LNCAP (cell line): Measurements from ENCODE around the gene SS18L1.

ENCODE experiments used
- TF ChIP-seq, protein P1 (sequence below): fragments of 450-650 bp; IDR thresholded peaks from 2 replicates; pipeline ENCODE4 v1.5.1; 2017; ENCODE audit warnings: mild to moderate bottlenecking

The SS18L1 gene

DNA sequence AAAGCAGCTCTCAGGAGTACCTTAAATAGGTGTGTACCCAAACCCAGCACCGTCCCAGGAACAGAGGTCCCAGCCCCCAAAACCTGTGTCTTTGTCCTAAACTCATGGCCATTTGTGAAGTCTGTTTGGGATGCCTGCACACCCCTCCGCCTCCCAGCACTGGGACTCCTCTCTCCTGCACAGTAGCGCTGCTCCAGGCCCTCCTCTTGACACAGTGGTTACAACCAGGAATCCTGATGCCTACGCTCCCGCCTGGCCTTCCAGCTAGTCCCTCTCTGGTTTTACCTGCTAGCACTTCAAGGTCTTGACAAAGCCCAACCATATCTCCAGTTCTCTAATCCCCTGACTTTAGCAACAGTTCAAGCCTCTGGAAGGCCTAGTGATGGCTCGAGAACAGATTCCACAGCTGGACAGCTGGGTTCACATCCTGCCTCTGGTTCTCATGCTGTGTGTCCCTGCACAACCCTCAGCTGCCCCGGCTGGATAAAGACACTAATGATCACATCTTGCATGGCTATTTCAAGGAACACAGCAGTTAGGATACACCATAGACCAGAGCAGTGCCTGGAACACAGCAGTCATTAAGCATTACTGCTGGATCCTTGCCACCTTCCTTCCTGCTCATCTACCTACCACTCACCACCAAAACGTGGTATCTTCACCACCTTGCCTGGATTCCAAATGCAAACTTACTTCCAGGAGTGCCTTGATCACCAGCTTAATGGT lies 5.9 kb upstream of the SS18L1 start:
- TF ChIP-seq, protein P1, sequence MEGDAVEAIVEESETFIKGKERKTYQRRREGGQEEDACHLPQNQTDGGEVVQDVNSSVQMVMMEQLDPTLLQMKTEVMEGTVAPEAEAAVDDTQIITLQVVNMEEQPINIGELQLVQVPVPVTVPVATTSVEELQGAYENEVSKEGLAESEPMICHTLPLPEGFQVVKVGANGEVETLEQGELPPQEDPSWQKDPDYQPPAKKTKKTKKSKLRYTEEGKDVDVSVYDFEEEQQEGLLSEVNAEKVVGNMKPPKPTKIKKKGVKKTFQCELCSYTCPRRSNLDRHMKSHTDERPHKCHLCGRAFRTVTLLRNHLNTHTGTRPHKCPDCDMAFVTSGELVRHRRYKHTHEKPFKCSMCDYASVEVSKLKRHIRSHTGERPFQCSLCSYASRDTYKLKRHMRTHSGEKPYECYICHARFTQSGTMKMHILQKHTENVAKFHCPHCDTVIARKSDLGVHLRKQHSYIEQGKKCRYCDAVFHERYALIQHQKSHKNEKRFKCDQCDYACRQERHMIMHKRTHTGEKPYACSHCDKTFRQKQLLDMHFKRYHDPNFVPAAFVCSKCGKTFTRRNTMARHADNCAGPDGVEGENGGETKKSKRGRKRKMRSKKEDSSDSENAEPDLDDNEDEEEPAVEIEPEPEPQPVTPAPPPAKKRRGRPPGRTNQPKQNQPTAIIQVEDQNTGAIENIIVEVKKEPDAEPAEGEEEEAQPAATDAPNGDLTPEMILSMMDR, result no peak

DNA sequence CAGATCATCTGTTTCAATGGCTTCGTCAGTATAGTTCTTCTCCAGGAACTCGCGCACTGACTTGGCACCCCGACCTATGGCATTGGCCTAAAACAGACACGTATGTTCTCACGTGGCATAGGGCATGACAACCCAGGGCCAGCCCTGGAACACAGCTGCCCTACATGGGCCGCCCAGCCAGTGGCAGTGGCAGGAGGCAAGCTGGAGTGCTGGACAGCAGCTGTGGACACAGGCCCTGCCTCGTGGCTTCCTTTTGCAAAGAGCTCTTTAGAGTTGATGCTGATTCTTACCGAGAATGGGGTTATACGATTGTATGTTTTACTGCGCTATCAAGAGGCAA lies 5.4 kb upstream of the SS18L1 start:
- TF ChIP-seq, protein P1, result no peak

DNA sequence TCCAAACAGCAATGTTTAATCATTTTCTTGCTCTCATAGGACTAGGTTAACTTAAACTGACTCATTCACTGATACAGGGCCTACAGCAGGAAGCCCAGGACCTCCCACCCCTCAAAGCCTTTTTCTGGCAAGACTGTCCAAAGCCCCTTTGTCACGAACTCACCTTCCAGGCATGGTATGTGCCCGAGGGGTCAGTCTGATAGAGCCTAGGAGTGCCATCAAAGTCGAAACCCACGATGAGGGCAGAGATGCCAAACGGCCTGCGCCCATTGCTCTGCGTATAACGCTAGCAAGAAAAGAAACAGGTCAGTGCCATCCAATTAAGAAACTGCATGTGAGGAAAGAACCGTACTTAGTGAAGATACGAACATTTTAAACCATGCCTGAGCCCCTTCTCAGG lies 4.7 kb upstream of the SS18L1 start:
- TF ChIP-seq, protein P1, result no peak

DNA sequence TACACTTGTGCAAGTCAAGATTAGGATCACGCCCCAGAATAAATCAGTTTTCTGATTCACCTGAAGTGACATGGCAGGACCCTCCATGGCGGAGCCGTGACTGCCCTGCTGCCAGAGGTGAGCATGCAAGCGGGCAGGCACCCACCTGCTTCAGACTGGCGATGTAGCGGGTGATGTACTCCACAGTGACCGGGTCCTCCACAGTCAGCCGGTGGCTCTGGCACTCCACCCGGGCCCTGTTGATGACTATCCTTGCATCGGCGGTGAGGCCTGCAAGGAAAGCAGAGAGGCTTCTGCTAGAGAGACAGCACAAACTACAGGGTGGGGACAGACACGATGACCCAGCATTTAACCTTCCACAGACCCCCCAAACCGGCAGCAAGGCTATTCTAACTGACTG lies 3.9 kb upstream of the SS18L1 start:
- TF ChIP-seq, protein P1, result no peak

DNA sequence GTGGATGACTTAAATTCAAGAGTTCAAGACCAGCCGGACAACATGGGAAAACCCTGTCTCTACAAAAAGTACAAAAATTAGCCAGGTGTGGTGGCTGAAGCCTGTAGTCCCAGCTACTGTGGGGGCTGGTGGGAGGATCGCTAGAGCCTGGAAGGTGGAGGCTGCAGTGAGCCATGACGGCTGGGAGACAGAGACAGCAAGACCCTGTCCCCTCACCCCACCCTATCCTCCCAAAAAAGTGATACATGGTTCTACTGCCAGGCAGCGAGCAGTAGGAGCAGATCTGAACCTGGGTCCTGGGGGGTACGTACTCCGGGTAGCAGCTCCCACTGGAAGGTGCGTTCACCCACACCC lies 2.5 kb upstream of the SS18L1 start:
- TF ChIP-seq, protein P1, result no peak

DNA sequence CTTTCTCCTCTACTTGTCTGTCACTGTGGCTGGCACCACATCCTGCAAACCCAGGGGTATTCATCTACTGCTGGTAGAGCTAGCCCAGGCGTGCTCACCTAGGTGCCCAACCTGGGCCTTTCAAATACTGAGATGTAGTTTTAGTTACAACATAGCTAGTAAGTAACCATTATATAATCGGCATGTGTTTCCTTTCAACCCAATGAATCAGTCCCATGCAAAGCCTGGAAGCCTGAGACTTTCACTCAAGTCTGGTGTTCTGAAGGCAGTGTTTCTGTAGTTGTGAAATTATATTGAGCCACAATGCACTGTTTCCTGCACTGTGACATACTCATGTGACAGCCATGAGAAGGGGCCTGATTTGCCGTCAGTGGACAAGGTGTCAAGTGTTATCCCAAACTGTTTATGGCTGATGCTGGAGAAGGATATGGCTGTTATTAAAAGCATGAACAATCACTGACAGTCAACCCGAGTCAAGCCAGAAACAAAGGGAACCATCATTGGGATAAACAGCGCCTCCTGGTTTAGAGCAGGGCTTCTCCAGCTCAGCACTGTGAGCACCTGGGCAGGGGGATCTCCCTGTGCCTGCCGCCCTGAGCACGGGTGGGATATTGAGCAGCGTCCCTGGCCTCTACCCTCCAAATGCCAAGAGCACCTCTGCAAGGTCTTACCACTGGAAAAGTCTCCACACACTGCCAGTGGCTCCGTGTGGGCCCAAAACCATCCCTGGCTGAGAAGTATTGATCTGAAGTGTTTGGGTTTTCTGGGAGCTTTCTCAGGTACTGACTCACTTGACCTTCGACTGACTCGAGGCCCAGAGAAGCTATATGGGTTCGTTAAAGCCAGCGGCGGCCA lies 1.9 kb upstream of the SS18L1 start:
- TF ChIP-seq, protein P1, result peak; percentile 56

DNA sequence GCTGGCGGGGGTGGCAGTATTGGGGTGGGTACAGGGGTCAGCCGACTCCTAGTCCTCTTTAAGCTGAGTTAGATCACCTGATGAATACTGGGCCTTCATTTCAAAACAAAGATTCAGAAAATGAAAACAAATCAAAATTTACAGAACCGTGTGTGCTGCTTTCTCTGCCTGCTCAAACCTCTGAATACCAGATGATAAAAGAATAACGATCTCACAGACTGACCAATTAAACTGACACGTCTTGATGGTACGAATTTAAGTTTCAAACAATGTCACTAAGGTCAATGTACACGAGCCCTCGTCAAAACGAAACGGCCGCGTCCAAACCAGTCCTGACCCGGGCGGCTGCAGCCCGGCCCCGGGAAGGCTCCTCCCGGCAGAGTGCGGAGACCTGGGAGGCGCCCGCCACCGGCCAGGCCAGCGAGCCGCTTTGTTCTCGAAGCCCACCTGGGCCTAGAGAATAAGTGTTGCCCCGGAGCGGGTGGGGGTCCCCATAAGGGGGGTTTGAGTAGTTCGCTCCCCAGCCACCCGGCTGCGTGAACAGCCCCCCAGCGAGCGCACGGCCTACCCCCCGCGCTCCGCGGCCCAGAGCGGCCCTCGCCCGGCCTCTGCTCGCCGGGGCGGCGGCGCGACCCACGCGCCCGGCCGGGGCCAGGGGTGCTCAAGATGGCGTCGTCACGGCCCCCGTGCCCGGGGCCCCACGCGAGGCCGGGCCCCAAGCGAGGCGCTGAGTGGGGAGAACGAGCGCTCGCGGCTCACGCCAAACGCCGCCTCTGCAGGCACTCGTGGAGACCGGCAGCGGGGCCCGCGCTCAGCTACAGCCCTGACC lies 1.1 kb upstream of the SS18L1 start:
- TF ChIP-seq, protein P1, result no peak
